Uterus (tissue), 2 donors: ENCODE results near the gene NFATC1.

ENCODE experiments used
- POLR2A ChIP-seq, 2 donors: fragments of 450-650 bp; IDR thresholded peaks; one replicate each; pipeline ENCODE4 v1.6.1; 2016; ENCODE audit warnings: antibody characterized with exemption in 2 of 2, mild to moderate bottlenecking in 1 of 2, moderate library complexity in 1 of 2
- TF ChIP-seq, protein P1 (sequence below), 4 experiments: fragments of 200-600 bp in 2 of 4; fragments of 450-650 bp in 2 of 4; sonication (generic) in 2 of 4; IDR thresholded peaks; one replicate each; pipeline ENCODE4 v1.5.1; 2016 to 2019; ENCODE audit warnings: antibody characterized with exemption in 4 of 4, mild to moderate bottlenecking in 2 of 4, moderate library complexity in 1 of 4

DNA sequence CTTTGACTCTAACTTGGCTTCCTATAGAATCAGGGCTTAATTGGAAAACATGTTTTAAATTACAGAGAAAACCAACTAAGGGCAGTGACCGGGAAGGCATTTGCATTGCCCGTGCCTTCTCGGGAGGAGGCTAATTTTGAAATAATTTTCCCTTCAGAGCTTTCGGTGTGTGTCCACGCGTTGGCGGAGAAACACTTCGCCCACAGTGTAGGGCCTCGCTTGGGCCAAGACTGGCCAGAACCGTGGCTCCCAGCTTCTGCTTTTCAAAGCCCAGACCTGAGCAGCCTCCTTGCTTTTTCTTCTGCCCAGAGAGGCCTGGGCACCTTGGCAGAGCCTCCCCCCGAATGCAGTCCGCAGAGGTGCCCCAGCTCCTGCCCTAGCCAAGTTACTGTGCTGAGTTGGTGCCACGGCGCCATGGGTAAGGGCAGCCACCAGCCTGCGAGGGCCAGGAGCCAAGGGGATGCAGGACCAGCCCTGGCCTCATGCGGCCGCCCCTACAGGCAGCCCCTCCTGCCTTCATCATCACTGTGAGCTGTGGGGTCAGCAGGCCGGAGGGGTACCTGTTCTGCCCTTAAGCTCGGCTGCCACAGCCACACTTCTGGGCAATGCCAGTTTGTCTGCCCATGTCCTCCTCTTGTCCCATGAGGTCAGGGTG is 57.4 kb downstream of the NFATC1 start:
- TF ChIP-seq, protein P1, sequence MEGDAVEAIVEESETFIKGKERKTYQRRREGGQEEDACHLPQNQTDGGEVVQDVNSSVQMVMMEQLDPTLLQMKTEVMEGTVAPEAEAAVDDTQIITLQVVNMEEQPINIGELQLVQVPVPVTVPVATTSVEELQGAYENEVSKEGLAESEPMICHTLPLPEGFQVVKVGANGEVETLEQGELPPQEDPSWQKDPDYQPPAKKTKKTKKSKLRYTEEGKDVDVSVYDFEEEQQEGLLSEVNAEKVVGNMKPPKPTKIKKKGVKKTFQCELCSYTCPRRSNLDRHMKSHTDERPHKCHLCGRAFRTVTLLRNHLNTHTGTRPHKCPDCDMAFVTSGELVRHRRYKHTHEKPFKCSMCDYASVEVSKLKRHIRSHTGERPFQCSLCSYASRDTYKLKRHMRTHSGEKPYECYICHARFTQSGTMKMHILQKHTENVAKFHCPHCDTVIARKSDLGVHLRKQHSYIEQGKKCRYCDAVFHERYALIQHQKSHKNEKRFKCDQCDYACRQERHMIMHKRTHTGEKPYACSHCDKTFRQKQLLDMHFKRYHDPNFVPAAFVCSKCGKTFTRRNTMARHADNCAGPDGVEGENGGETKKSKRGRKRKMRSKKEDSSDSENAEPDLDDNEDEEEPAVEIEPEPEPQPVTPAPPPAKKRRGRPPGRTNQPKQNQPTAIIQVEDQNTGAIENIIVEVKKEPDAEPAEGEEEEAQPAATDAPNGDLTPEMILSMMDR (IDR thresholded peaks at IDR 0.05): no peak
- no peak for TF ChIP-seq POLR2A (IDR thresholded peaks at IDR 0.05)
